AG10803 (cell line): ENCODE data around the gene TTC21B.
"Not testable (repeated sequence)": the region's sequence is repeated elsewhere in the genome, so short reads cannot be mapped to it uniquely, and the experiment has no call there.

Experiments
- DNase-seq: peaks from one replicate; pipeline ENCODE4 v3.0.0; 2010; ENCODE audit warnings: low read depth
- H3K4me3 ChIP-seq: 2 replicates; pipeline ENCODE4 v1.5.1; 2011; ENCODE audit warnings: mild to moderate bottlenecking, low read length, control low read depth
- TF ChIP-seq, protein P1 (sequence below): conservative IDR thresholded peaks from 2 replicates; pipeline ENCODE4 v1.5.1; 2011; ENCODE audit warnings: mild to moderate bottlenecking, low read length, control low read depth, inconsistent platforms

Gene TTC21B

DNA sequence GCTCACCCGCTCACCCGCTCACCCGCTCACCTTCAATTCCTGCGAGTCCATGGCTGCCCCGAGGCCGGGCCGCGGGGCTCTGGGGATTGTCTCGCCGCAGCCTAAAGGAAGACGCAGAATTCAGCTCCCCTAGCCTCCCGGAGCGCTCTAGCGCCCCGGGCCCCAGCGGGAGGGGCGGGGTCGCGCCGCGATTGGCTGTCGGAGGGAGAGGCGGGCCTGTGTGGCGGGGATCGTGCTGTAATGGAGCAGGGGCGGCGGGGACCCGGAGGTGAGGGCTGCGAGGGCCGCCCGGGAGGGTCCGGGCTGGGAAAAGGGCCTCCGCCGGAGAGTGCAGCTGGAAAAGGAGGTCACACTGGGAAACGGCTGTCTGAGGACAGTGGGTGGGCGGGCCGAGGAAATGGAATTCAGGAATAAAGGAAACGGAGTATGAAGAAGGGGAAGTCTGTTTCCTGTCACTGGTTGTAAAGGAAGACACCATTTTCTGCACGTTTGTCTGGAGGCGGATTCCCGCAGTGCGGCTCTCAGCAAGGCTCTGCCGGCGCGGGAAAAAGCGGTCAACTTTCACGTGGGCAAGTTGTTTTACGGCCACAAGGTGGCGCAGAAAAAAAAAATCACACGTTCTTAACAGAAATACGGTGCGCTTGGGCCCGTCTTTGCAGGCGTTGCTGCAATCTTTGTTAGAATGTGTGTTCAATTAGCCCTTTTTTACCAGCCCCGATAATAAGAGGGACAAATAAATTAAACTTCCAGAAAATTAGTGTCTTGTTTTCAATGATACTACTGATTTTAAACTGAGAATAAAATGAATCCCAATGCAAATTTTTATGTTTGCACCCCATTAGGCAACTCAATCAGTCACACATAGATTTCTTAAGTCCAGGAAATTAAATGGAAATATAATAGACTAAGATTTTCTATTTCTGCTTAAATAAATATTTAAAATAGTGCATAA, at the start of gene TTC21B:
Gene TTC21B (minus strand): TSS at position 122 of the 952 bp plus-strand sequence. CDS start 71 bp downstream, at position 51.
- peak; percentile 94 for DNase-seq

DNA sequence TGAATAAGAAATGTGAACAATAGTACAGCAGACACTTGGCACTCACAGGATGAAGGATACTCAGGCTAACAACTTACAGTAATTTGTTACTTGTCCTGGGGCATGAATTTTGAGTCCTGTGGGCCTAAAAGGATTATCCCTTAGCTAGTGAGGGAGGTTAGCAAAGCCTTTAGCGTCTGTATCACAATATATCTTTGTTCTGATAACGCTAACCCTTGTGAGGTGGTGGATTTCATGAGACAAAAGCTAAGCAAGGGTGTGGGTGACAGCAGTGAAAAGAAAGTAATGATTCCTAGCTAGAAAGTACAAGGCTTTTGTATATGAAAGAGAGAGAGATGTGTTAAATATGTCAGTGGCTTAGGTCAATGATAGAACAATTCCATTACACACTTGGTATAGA, 46.8 kb upstream of the TTC21B start:
- no peak for DNase-seq
- H3K4me3 ChIP-seq, result no peak overlapping the region
- TF ChIP-seq, protein P1, sequence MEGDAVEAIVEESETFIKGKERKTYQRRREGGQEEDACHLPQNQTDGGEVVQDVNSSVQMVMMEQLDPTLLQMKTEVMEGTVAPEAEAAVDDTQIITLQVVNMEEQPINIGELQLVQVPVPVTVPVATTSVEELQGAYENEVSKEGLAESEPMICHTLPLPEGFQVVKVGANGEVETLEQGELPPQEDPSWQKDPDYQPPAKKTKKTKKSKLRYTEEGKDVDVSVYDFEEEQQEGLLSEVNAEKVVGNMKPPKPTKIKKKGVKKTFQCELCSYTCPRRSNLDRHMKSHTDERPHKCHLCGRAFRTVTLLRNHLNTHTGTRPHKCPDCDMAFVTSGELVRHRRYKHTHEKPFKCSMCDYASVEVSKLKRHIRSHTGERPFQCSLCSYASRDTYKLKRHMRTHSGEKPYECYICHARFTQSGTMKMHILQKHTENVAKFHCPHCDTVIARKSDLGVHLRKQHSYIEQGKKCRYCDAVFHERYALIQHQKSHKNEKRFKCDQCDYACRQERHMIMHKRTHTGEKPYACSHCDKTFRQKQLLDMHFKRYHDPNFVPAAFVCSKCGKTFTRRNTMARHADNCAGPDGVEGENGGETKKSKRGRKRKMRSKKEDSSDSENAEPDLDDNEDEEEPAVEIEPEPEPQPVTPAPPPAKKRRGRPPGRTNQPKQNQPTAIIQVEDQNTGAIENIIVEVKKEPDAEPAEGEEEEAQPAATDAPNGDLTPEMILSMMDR, result no peak

More for the DNA sequence above, at the start of gene TTC21B:
- TF ChIP-seq, protein P1, result peak; percentile 75
- peak within 1 kb of the TSS; percentile 76 for H3K4me3 ChIP-seq

DNA sequence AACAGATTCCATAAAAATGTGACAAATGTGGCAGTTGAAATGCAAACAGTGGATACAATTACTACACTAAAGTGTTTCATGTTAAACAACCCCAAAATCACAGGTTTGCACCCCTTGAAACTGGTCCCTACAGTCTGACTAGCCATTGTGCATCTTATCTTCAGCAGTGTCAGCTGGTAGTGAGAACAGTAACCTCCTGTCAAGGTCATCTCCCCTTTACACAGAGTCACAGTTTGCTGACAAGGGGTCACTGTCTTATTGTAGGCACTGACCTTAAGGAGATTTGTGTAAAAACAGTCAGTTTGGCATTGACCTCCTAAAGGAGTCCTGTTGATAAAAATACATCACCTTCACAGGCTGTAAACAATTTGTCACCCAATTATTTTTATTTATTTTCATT, 37.3 kb upstream of the TTC21B start:
- H3K4me3 ChIP-seq, result no peak overlapping the region
- TF ChIP-seq, protein P1, result no peak
- no peak for DNase-seq

DNA sequence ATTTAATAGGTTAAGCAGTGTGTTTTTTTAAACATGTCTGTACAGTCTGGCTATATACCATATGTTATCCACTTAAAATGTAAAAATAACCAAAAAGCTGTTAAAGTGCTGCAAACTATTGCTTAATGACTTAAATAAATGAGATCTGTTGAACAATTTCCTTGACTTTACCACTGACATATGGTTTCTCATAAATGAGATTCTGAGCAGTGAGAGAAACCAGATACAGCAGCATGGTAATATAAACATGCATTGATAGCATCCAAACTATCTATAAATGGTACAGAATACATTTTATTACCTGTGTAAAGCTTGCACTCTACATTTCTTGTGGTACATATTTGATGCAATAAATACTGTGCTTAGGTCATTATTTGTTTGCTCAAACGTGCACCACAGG, 36.3 kb upstream of the TTC21B start:
- TF ChIP-seq, protein P1, result no peak
- no peak overlapping the region for H3K4me3 ChIP-seq
- DNase-seq, result no peak

DNA sequence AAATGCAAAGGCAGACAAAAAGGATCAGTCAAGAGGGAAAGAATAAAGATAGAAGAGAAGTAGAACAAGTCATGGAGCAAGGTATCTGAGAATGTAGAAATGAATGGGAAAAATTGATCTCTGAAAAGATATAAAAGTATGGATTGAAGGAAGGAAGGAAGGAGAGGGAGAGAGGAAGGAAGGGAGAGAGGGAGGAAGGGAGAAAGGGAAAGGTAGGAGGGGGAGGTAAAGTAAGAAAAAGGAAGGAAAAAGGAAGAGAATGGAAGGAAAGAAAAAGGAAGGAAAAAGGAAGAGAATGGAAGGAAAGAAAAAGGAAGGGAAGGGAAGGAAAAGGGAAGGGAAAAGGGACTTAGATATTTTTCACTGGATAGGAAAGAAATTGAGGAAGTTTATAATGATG, 31.5 kb upstream of the TTC21B start:
- H3K4me3 ChIP-seq, result no peak overlapping the region
- TF ChIP-seq, protein P1, result no peak
- DNase-seq, result no peak

DNA sequence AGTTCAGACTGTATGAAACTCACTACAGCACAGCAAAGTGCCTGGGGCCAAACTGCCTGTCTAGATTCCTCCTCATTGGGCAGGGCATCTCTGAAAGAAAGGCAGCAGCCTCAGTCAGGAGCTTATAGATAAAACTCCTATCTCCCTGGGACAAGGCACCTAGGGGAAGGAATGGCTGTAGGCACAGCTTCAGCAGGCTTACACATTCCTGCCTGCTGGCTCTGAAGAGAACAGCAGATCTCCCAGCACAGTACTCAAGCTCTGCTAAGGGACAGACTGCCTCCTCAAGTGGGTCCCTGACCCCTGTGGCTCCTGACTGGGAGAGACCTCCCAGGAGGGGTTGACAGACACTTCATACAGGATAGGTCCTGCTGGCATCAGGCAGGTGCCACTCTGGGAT, 18.6 kb upstream of the TTC21B start:
- not testable (repeated sequence) for H3K4me3 ChIP-seq, DNase-seq

DNA sequence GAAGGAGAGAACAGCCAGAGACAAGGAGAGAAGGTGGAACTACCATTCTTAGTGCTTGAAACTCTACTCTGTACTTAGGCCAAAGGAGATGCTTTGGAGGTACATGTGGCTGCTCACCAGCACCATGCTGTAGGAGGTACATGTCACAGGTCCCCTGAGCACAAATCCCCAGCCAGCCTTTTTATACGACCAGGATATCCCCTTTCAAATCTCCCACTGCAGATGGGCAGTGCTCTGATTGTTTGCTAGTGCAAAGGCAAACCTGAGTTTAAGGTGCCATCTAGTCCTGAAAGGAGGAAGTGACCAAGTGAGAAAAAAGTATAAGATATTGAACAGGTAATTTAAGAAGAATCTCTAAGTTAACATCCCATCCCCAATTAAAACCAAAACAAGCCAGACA, 17.1 kb upstream of the TTC21B start:
- no peak overlapping the region for H3K4me3 ChIP-seq
- TF ChIP-seq, protein P1, result no peak
- DNase-seq, result no peak
